Activated T-cell treated with anti-CD3 and anti-CD28 coated beads, Interleukin-2, amount 50 U/mL, for 24 hours (primary cell): ENCODE measurements around the gene SLITRK3.
"Not testable (repeated sequence)": the region's sequence is repeated elsewhere in the genome, so short reads cannot be mapped to it uniquely, and the experiment has no call there.

ENCODE experiments used
- DNase-seq: peaks from one replicate; pipeline ENCODE4 v3.0.0-alpha.2; 2020
- H3K27ac Mint-ChIP-seq: 2 replicates; pipeline ENCODE4 v1.8.0; 2020; ENCODE audit warnings: mild to moderate bottlenecking, mixed read lengths
- H3K27me3 Mint-ChIP-seq: 2 replicates; pipeline ENCODE4 v1.8.0; 2020; ENCODE audit warnings: mixed read lengths
- H3K36me3 Mint-ChIP-seq: 2 replicates; pipeline ENCODE4 v1.8.0; 2020; ENCODE audit warnings: low read depth, mixed read lengths
- H3K4me1 Mint-ChIP-seq: 2 replicates; pipeline ENCODE4 v1.8.0; 2020; ENCODE audit warnings: low read depth, mixed read lengths
- H3K4me3 Mint-ChIP-seq: 2 replicates; pipeline ENCODE4 v1.8.0; 2020; ENCODE audit warnings: mild to moderate bottlenecking, moderate library complexity, mixed read lengths
- H3K9me3 Mint-ChIP-seq: 2 replicates; pipeline ENCODE4 v1.8.0; 2020; ENCODE audit warnings: mixed read lengths

Gene SLITRK3

GRCh38 chr3:165159760-165160421 is 36.3 kb downstream of the SLITRK3 start:
- Mint-ChIP-seq H3K36me3 (no peaks in the 10 kb centered on the region), H3K27ac (no peak overlapping the region), H3K9me3 (peaks cover 2% of the 10 kb centered on the region), H3K4me3 (no peak overlapping the region), H3K27me3 (no peaks in the 10 kb centered on the region), H3K4me1 (no peaks in the 10 kb centered on the region)
- no peak for DNase-seq

GRCh38 chr3:165158011-165158410 is 38.2 kb downstream of the SLITRK3 start:
- Mint-ChIP-seq H3K4me1 (no peaks in the 10 kb centered on the region), H3K9me3 (peaks cover 2% of the 10 kb centered on the region), H3K4me3 (no peak overlapping the region), H3K27ac (no peak overlapping the region), H3K27me3 (no peaks in the 10 kb centered on the region), H3K36me3 (no peaks in the 10 kb centered on the region)
- no peak for DNase-seq

- Mint-ChIP-seq H3K36me3 (no peaks in the 10 kb centered on the region), H3K9me3 (peaks cover 4% of the 10 kb centered on the region), H3K27me3 (no peaks in the 10 kb centered on the region), H3K4me3 (no peak overlapping the region), H3K4me1 (no peaks in the 10 kb centered on the region), H3K27ac (no peak overlapping the region)
- DNase-seq, result no peak
Measured at GRCh38 chr3:165156757-165157420, 39.3 kb downstream of the SLITRK3 start.

GRCh38 chr3:165148876-165149441 is 47.2 kb downstream of the SLITRK3 start:
- H3K36me3 Mint-ChIP-seq, result no peaks in the 10 kb centered on the region
- no peak overlapping the region for H3K27ac Mint-ChIP-seq
- no peak for DNase-seq
- no peak overlapping the region for H3K4me3 Mint-ChIP-seq
- no peaks in the 10 kb centered on the region for H3K27me3 Mint-ChIP-seq
- no peaks in the 10 kb centered on the region for H3K4me1 Mint-ChIP-seq
- H3K9me3 Mint-ChIP-seq, result peaks cover 11% of the 10 kb centered on the region

GRCh38 chr3:165144271-165144670 is 51.9 kb downstream of the SLITRK3 start:
- no peaks in the 10 kb centered on the region for H3K36me3 Mint-ChIP-seq
- no peaks in the 10 kb centered on the region for H3K4me1 Mint-ChIP-seq
- no peak overlapping the region for H3K27ac Mint-ChIP-seq
- H3K9me3 Mint-ChIP-seq, result peaks cover 5% of the 10 kb centered on the region
- H3K27me3 Mint-ChIP-seq, result no peaks in the 10 kb centered on the region
- no peak overlapping the region for H3K4me3 Mint-ChIP-seq
- DNase-seq, result no peak

- not testable (repeated sequence) for H3K4me1 Mint-ChIP-seq, H3K27ac Mint-ChIP-seq, DNase-seq, H3K27me3 Mint-ChIP-seq, H3K4me3 Mint-ChIP-seq, H3K36me3 Mint-ChIP-seq
- peaks cover 10% of the 10 kb centered on the region for H3K9me3 Mint-ChIP-seq
Measured at GRCh38 chr3:165139918-165140317, 56.3 kb downstream of the SLITRK3 start.
